ENCODE measurements around the gene CHRM1. TPM values are rescaled to one million over a fixed set of nuclear protein-coding genes. Genes with fewer than 3 reads are reported as not detected.
"Not testable (repeated sequence)": the region's sequence is repeated elsewhere in the genome, so short reads cannot be mapped to it uniquely, and the experiment has no call there.

The CHRM1 gene
- total RNA-seq, 1 experiment from 2014 or later: not detected

- Histone ChIP-seq H3K79me2 (ENCODE audit: low read length) (no peaks in the 10 kb centered on the region), H3K9me2 (replicated peaks; ENCODE audit: low read length) (no peaks in the 10 kb centered on the region), H3K4me1 (ENCODE audit: insufficient read depth, low read length) (no peaks in the 10 kb centered on the region), H3K4me3 (ENCODE audit: low read length) (no peak overlapping the region), H3K4me2 (ENCODE audit: low read length) (no peak overlapping the region), H3K36me3 (ENCODE audit: low read depth, low read length) (no peaks in the 10 kb centered on the region), H3F3A (ENCODE audit: low read length, unreplicated experiment) (no peaks in the 10 kb centered on the region), H3K27me3 (ENCODE audit: low read length) (peaks cover 22% of the 10 kb centered on the region), H3K9me3 (ENCODE audit: low read length) (no peaks in the 10 kb centered on the region), H2AFZ (ENCODE audit: low read length) (no peak overlapping the region), H3K27ac (ENCODE audit: low read length) (no peak overlapping the region), H4K20me1 (ENCODE audit: low read length) (no peaks in the 10 kb centered on the region), H3K9ac (ENCODE audit: low read length) (no peak overlapping the region)
- ChIA-PET POLR2A (ENCODE audit: unreplicated experiment) (no interaction called here), CTCF (no interaction called here)
- TF ChIP-seq EZH2 (IDR thresholded peaks at IDR 0.05; ENCODE audit: low read length, unreplicated experiment) (no peak), EZH2phosphoT487 (IDR thresholded peaks at IDR 0.05; ENCODE audit: borderline replicate concordance, low read length) (no peak), CTCF (conservative IDR thresholded peaks at IDR 0.05; ENCODE audit: low read depth, low read length) (no peak)
- DNase-seq (peak; percentile 48), ATAC-seq (0 out of 2 replicates have a peak, but pooled peaks have one; percentile 29)
- intact Hi-C loops (cut with micrococcal nuclease): no loop called here
- no TSS peak for BruUV-seq (replicated peaks)
Observed at GRCh38 chr11:62953811-62954210, 32.6 kb upstream of the CHRM1 start.

DNA sequence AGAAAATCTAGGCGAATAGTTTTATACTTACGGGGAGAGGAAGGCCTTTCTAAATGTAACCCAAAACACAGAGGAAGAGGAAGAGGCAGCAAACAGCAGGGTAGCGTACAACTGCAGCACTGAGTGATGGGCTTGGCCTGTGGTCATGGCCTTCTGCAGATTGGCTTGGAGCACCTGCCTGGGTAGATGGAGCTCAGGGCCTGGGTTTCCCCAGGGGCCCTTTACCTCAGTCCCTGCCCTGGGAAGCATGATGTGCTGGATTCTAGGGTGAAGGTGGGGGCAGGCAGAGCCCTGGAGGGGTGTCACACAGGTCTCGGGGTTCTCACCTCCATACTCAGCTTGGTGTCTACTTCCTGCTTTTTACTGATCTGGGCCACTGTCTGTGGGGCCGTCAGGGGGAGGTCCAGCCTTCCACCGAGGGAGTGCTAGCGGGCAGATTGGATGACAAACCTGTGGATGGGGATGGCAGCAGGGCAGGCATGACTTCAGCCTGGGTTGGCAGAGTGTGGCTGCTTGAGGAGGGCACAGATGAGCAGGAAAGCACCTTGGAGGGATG, 27.7 kb upstream of the CHRM1 start:
- Histone ChIP-seq H3K79me2 (ENCODE audit: low read length) (no peaks in the 10 kb centered on the region), H3K27ac (ENCODE audit: low read length) (no peak overlapping the region), H3K4me3 (ENCODE audit: low read length) (no peak overlapping the region), H3K9me3 (ENCODE audit: low read length) (no peaks in the 10 kb centered on the region), H3K4me2 (ENCODE audit: low read length) (no peak overlapping the region), H4K20me1 (ENCODE audit: low read length) (no peaks in the 10 kb centered on the region), H3F3A (ENCODE audit: low read length, unreplicated experiment) (no peaks in the 10 kb centered on the region), H3K27me3 (ENCODE audit: low read length) (peaks cover 40% of the 10 kb centered on the region), H3K4me1 (ENCODE audit: insufficient read depth, low read length) (no peaks in the 10 kb centered on the region), H3K9ac (ENCODE audit: low read length) (no peak overlapping the region), H2AFZ (ENCODE audit: low read length) (no peak overlapping the region), H3K9me2 (replicated peaks; ENCODE audit: low read length) (no peaks in the 10 kb centered on the region), H3K36me3 (ENCODE audit: low read depth, low read length) (no peaks in the 10 kb centered on the region)
- no TSS peak for BruUV-seq (replicated peaks)
- DNase-seq (no peak), ATAC-seq (no peak)
- intact Hi-C loops (cut with micrococcal nuclease): no loop called here
- POLR2A ChIA-PET (ENCODE audit: unreplicated experiment): no interaction called here
- TF ChIP-seq CTCF (conservative IDR thresholded peaks at IDR 0.05; ENCODE audit: low read depth, low read length) (no peak), EZH2phosphoT487 (IDR thresholded peaks at IDR 0.05; ENCODE audit: borderline replicate concordance, low read length) (no peak), EZH2 (IDR thresholded peaks at IDR 0.05; ENCODE audit: low read length, unreplicated experiment) (no peak)
- CTCF ChIA-PET: no interaction called here

GRCh38 chr11:62945538-62945937, 24.4 kb upstream of the CHRM1 start:
- not testable (repeated sequence) for H3K4me2 ChIP-seq (ENCODE audit: low read length)

DNA sequence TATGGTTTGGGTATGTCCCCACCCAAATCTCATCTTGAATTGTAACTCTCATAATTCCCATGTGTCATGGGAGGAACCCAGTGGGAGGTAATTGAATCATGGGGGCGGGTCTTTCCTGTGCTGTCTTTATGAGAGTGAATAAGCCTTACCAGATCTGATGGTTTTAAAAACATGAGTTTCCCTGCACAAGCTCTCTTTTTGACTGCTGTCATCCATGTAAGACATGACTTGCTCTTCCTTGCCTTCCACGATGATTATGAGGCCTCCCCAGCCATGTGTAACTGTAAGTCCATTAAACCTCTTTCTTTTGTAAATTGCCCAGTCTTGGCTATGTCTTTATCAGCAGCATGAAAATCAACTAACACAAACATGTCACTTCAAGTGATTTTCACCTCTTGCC, 16.4 kb upstream of the CHRM1 start:
- H3F3A ChIP-seq (ENCODE audit: low read length, unreplicated experiment); H2AFZ ChIP-seq (ENCODE audit: low read length); H3K9me2 ChIP-seq (replicated peaks; ENCODE audit: low read length); H3K4me3 ChIP-seq (ENCODE audit: low read length); H3K79me2 ChIP-seq (ENCODE audit: low read length); H3K9ac ChIP-seq (ENCODE audit: low read length); POLR2A ChIA-PET (ENCODE audit: unreplicated experiment); DNase-seq; ATAC-seq; H3K27ac ChIP-seq (ENCODE audit: low read length); H3K4me1 ChIP-seq (ENCODE audit: insufficient read depth, low read length); H3K9me3 ChIP-seq (ENCODE audit: low read length); H4K20me1 ChIP-seq (ENCODE audit: low read length); H3K36me3 ChIP-seq (ENCODE audit: low read depth, low read length); CTCF ChIA-PET; intact Hi-C loops (cut with micrococcal nuclease); BruUV-seq (replicated peaks); H3K4me2 ChIP-seq (ENCODE audit: low read length): not testable (repeated sequence)
- peaks cover 39% of the 10 kb centered on the region for H3K27me3 ChIP-seq (ENCODE audit: low read length)

More at GRCh38 chr11:62945538-62945937, 24.4 kb upstream of the CHRM1 start:
- H3K9me2 ChIP-seq (replicated peaks; ENCODE audit: low read length); H4K20me1 ChIP-seq (ENCODE audit: low read length); H3F3A ChIP-seq (ENCODE audit: low read length, unreplicated experiment); BruUV-seq (replicated peaks); intact Hi-C loops (cut with micrococcal nuclease); H3K79me2 ChIP-seq (ENCODE audit: low read length); H3K4me3 ChIP-seq (ENCODE audit: low read length); ATAC-seq; H3K27ac ChIP-seq (ENCODE audit: low read length); H3K9me3 ChIP-seq (ENCODE audit: low read length); H3K4me1 ChIP-seq (ENCODE audit: insufficient read depth, low read length); H3K36me3 ChIP-seq (ENCODE audit: low read depth, low read length); DNase-seq; CTCF ChIA-PET; H2AFZ ChIP-seq (ENCODE audit: low read length); POLR2A ChIA-PET (ENCODE audit: unreplicated experiment); H3K9ac ChIP-seq (ENCODE audit: low read length): not testable (repeated sequence)
- H3K27me3 ChIP-seq (ENCODE audit: low read length): peaks cover 57% of the 10 kb centered on the region
